Hepatocyte (in vitro differentiated cells): ENCODE data around the gene ZNF385D. TPM values are rescaled to one million over a fixed set of nuclear protein-coding genes. Genes with fewer than 3 reads are reported as not detected.

Experiments
- DNase-seq: peaks from one replicate; pipeline ENCODE4 v3.0.0-alpha.2; 2016; ENCODE audit warnings: low spot score
- H2AFZ ChIP-seq: fragments of 200-600 bp; sonication (generic); 2 replicates; pipeline ENCODE4 v1.6.0; 2016; ENCODE audit warnings: antibody characterized with exemption, mild to moderate bottlenecking
- H3K27ac ChIP-seq: fragments of 200-600 bp; sonication (generic); 2 replicates; pipeline ENCODE4 v1.5.1; 2016; ENCODE audit warnings: mild to moderate bottlenecking
- H3K27me3 ChIP-seq: fragments of 200-600 bp; sonication (generic); 2 replicates; pipeline ENCODE4 v1.6.1; 2016
- H3K36me3 ChIP-seq: fragments of 200-600 bp; sonication (generic); replicated peaks from 2 replicates; pipeline ENCODE4 v1.5.1; 2016; ENCODE audit warnings: low read depth; ENCODE audit not compliant: insufficient read depth
- H3K4me1 ChIP-seq: fragments of 200-600 bp; sonication (generic); 2 replicates; pipeline ENCODE4 v1.5.1; 2016; ENCODE audit warnings: mild to moderate bottlenecking, moderate library complexity; ENCODE audit not compliant: insufficient read depth
- H3K4me2 ChIP-seq: fragments of 200-600 bp; sonication (generic); 2 replicates; pipeline ENCODE4 v1.6.0; 2016
- H3K4me3 ChIP-seq: fragments of 200-600 bp; sonication (generic); 2 replicates; pipeline ENCODE4 v1.5.1; 2016; ENCODE audit warnings: mild to moderate bottlenecking
- H3K79me2 ChIP-seq: fragments of 200-600 bp; sonication (generic); 2 replicates; pipeline ENCODE4 v1.6.0; 2017; ENCODE audit warnings: mild to moderate bottlenecking
- H3K9me2 ChIP-seq: fragments of 200-600 bp; sonication (generic); replicated peaks from 2 replicates; pipeline ENCODE4 v1.6.0; 2017; ENCODE audit warnings: mild to moderate bottlenecking; ENCODE audit not compliant: insufficient read depth
- H3K9me3 ChIP-seq: fragments of 200-600 bp; sonication (generic); 2 replicates; pipeline ENCODE4 v1.5.1; 2016; ENCODE audit warnings: low read depth, mild to moderate bottlenecking
- H4K20me1 ChIP-seq: fragments of 200-600 bp; sonication (generic); 2 replicates; pipeline ENCODE4 v1.6.0; 2016; ENCODE audit warnings: mild to moderate bottlenecking; ENCODE audit not compliant: insufficient read depth, poor library complexity, severe bottlenecking
- EZH2 ChIP-seq: fragments of 200-600 bp; sonication (generic); IDR thresholded peaks from 2 replicates; pipeline ENCODE4 v1.6.1; 2016; ENCODE audit warnings: antibody characterized with exemption, mild to moderate bottlenecking, borderline replicate concordance
- EZH2phosphoT487 ChIP-seq: fragments of 200-600 bp; sonication (generic); IDR thresholded peaks from one replicate; pipeline ENCODE4 v1.6.1; 2018; ENCODE audit warnings: antibody characterized with exemption, mild to moderate bottlenecking, low read depth, moderate library complexity; ENCODE audit not compliant: unreplicated experiment, severe bottlenecking
- WGBS: methylation state at CpG from one replicate; pipeline ENCODE4 v1.1.6; 2016; ENCODE audit warnings: low lambda C conversion rate; ENCODE audit errors: missing lambda C conversion rate; 5-methylcytosine and 5-hydroxymethylcytosine counted together
- polyA plus RNA-seq: library from polyadenylated mRNA; unstranded; fragments of >200 nt; fragmentation: Nextera tagmentation; extraction: Ambion mirVana; gene quantifications from 2 replicates; pipeline ENCODE4 v1.2.1, GENCODE V29; 2016
- total RNA-seq: library from RNA; depleted of rRNA; stranded (reverse); fragments of >200 nt; gene quantifications from 2 replicates; pipeline ENCODE4 v1.2.3, GENCODE V29; 2014
- TF ChIP-seq, protein P1 (sequence below): fragments of 200-600 bp; sonication (generic); IDR thresholded peaks from 2 replicates; pipeline ENCODE4 v1.5.1; 2016; ENCODE audit warnings: antibody characterized with exemption, mild to moderate bottlenecking; ENCODE audit not compliant: poor library complexity

The ZNF385D gene
- total and polyA plus RNA-seq, 2 experiments from 2014 or later: 4.9 to 7.4 TPM

DNA sequence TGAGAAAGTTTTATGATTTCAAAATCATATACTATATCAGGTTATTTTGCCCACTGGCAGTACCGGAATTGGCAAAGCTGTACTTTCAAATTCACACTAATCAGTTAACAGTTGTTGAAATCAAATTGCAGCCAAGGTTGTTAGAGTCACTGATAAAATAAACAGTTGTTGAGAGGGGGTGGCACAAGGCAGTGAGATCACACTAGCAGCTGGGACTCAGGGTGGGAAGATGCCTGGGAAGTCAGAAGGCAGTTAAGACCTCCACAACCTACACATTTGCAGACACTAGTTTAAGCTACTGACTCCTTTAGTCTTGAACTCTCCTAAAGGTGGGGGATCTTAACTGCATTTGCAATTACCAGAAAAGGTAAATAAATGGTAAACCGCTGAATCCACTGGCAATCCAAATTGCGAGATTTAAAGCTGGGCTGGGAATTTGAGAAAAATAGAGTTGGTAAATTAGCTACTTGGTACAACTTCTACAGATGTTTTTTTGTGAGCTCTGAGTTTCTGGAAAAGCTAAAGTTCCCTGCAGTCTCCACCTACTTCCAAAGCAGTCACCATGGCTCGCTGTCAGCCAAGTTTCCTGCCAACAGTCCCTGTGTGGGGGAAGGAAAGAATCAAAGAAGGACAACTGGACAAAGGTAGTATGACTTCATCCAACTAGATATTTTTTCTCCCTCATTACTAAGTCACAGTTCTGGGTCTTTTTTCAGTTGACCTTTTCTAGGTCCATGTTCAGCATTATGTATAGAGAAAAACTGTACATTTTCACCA lies 105.7 kb downstream of the ZNF385D start:
- no peaks in the 10 kb centered on the region for H3K36me3 ChIP-seq
- H3K27me3 ChIP-seq: no peaks in the 10 kb centered on the region
- no peaks in the 10 kb centered on the region for H3K4me1 ChIP-seq
- H3K4me3 ChIP-seq: no peak overlapping the region
- no peaks in the 10 kb centered on the region for H3K9me2 ChIP-seq
- H3K79me2 ChIP-seq: no peaks in the 10 kb centered on the region
- no peak overlapping the region for H2AFZ ChIP-seq
- no peak for DNase-seq
- no peak overlapping the region for H3K4me2 ChIP-seq
- no peak overlapping the region for H3K27ac ChIP-seq
- no peaks in the 10 kb centered on the region for H3K9me3 ChIP-seq
- H4K20me1 ChIP-seq: no peaks in the 10 kb centered on the region
- no peak for TF ChIP-seq EZH2phosphoT487
- TF ChIP-seq, protein P1, sequence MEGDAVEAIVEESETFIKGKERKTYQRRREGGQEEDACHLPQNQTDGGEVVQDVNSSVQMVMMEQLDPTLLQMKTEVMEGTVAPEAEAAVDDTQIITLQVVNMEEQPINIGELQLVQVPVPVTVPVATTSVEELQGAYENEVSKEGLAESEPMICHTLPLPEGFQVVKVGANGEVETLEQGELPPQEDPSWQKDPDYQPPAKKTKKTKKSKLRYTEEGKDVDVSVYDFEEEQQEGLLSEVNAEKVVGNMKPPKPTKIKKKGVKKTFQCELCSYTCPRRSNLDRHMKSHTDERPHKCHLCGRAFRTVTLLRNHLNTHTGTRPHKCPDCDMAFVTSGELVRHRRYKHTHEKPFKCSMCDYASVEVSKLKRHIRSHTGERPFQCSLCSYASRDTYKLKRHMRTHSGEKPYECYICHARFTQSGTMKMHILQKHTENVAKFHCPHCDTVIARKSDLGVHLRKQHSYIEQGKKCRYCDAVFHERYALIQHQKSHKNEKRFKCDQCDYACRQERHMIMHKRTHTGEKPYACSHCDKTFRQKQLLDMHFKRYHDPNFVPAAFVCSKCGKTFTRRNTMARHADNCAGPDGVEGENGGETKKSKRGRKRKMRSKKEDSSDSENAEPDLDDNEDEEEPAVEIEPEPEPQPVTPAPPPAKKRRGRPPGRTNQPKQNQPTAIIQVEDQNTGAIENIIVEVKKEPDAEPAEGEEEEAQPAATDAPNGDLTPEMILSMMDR: no peak
- no peak for TF ChIP-seq EZH2
- 82% methylated on average over 4 of the region's 4 CpGs for WGBS

DNA sequence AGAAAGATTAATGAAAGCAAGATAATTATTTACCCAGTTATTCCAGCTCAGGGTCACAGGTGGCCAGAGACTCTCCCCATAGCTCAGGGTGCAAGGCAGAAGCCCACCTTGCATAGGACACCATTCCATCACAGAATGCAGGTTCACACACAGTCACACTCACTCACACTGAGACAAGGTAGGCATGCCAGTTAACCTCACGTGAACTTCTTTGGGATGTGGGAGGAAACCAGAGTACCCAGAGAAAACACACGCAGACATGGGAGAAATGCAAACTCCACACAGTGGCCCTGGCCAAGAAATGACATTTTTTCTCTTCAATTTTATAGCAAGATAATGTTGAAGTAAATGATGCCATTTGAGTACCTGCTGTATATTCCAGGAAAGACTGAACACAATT lies 106.7 kb downstream of the ZNF385D start:
- no peak for DNase-seq
- WGBS: 90% methylated on average over 2 of the region's 2 CpGs

DNA sequence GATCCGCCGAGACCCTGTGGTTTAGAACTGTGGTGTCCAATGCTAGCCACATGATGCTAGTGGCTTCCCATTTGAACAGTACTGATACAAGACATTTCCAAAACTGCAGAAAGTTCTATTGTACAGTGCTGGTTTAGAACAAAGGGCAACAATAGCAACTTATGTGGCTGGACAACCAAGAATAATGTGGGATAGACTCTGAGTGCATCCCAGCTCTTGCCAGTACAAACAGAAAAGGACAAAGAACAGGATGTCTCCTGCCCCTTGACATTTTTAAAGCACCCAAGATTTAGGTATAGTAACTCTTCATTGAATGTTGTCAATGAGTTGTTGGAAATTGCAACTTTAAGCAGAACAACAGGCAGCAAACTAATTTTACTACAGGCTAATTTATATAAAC lies 107.3 kb downstream of the ZNF385D start:
- DNase-seq: no peak
- H3K9me3 ChIP-seq: no peaks in the 10 kb centered on the region
- H3K4me1 ChIP-seq: no peaks in the 10 kb centered on the region
- H3K27me3 ChIP-seq: no peaks in the 10 kb centered on the region
- H3K9me2 ChIP-seq: no peaks in the 10 kb centered on the region
- TF ChIP-seq EZH2phosphoT487 (no peak), EZH2 (no peak)
- TF ChIP-seq, protein P1: no peak
- no peak overlapping the region for H3K27ac ChIP-seq
- H3K4me3 ChIP-seq: no peak overlapping the region
- whole genome bisulfite sequencing: 73% methylated on average over 2 of the region's 2 CpGs
- H3K4me2 ChIP-seq: no peak overlapping the region
- H3K79me2 ChIP-seq: no peaks in the 10 kb centered on the region
- no peak overlapping the region for H2AFZ ChIP-seq
- no peaks in the 10 kb centered on the region for H3K36me3 ChIP-seq
- no peaks in the 10 kb centered on the region for H4K20me1 ChIP-seq

More for the DNA sequence above, 106.7 kb downstream of the ZNF385D start:
- Histone ChIP-seq H3K27me3 (no peaks in the 10 kb centered on the region), H3K4me3 (no peak overlapping the region), H3K9me2 (no peaks in the 10 kb centered on the region), H3K27ac (no peak overlapping the region), H2AFZ (no peak overlapping the region), H3K36me3 (no peaks in the 10 kb centered on the region), H3K79me2 (no peaks in the 10 kb centered on the region), H4K20me1 (no peaks in the 10 kb centered on the region), H3K4me1 (no peaks in the 10 kb centered on the region), H3K4me2 (no peak overlapping the region), H3K9me3 (no peaks in the 10 kb centered on the region)
- TF ChIP-seq, protein P1: no peak
- TF ChIP-seq EZH2: no peak
- no peak for TF ChIP-seq EZH2phosphoT487
